Keratinocyte (primary cell): ENCODE measurements around the gene TACC2.

Experiments used
- EZH2 ChIP-seq: IDR thresholded peaks from one replicate; pipeline ENCODE4 v1.6.1; 2012; ENCODE audit warnings: inconsistent platforms, mild to moderate bottlenecking, low read length, moderate library complexity
- TF ChIP-seq, protein P1 (sequence below), 3 experiments: IDR thresholded peaks in 1 of 3; conservative IDR thresholded peaks in 1 of 3; optimal IDR thresholded peaks in 1 of 3; 2 replicates in 2 of 3; 3 replicates in 1 of 3; pipeline versions ENCODE3 to v1.5.1; 2011; ENCODE audit warnings: low read length in 3 of 3, mild to moderate bottlenecking in 3 of 3, moderate library complexity in 2 of 3, control low read depth in 1 of 3, inconsistent platforms in 1 of 3; ENCODE audit not compliant: insufficient read depth in 2 of 3; ENCODE audit errors: extremely low read depth in 1 of 3

- TF ChIP-seq EZH2, result no peak
- TF ChIP-seq, protein P1, sequence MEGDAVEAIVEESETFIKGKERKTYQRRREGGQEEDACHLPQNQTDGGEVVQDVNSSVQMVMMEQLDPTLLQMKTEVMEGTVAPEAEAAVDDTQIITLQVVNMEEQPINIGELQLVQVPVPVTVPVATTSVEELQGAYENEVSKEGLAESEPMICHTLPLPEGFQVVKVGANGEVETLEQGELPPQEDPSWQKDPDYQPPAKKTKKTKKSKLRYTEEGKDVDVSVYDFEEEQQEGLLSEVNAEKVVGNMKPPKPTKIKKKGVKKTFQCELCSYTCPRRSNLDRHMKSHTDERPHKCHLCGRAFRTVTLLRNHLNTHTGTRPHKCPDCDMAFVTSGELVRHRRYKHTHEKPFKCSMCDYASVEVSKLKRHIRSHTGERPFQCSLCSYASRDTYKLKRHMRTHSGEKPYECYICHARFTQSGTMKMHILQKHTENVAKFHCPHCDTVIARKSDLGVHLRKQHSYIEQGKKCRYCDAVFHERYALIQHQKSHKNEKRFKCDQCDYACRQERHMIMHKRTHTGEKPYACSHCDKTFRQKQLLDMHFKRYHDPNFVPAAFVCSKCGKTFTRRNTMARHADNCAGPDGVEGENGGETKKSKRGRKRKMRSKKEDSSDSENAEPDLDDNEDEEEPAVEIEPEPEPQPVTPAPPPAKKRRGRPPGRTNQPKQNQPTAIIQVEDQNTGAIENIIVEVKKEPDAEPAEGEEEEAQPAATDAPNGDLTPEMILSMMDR (optimal IDR thresholded peaks at IDR 0.05 in 1 of 3, IDR thresholded peaks at IDR 0.05 in 1 of 3, conservative IDR thresholded peaks at IDR 0.05 in 1 of 3; ENCODE audit: extremely low read depth in 1 of 3, insufficient read depth in 2 of 3, low read length in 3 of 3), result peak in 1 of 3 experiments; percentile 39
Observed at GRCh38 chr10:122089311-122090017, 100.5 kb downstream of the TACC2 start.
